ENCODE results near the gene TLE4.

Gene TLE4

GRCh38 chr9:79559495-79560181 lies 12.1 kb upstream of the TLE4 start:
- H3K4me1 ChIP-seq (ENCODE audit: control insufficient read depth in 1 of 2, insufficient read depth in 1 of 2, low read depth in 1 of 2, low read length in 1 of 2) = no peaks in the 10 kb centered on the region
- H3K36me3 ChIP-seq = no peaks in the 10 kb centered on the region
- H3K27me3 ChIP-seq = no peaks in the 10 kb centered on the region
- TF ChIP-seq CTCF (IDR thresholded peaks at IDR 0.05) = no peak
- H3K4me3 ChIP-seq (ENCODE audit: low read depth in 1 of 2, low read length in 1 of 2) = no peak overlapping the region
- H3K9me3 ChIP-seq = no peaks in the 10 kb centered on the region
- H3K27ac ChIP-seq = no peak overlapping the region

GRCh38 chr9:79562749-79563386 lies 8.9 kb upstream of the TLE4 start:
- Histone ChIP-seq H3K9me3 (no peaks in the 10 kb centered on the region), H3K27ac (no peak overlapping the region), H3K36me3 (no peaks in the 10 kb centered on the region), H3K4me1 (ENCODE audit: control insufficient read depth in 1 of 2, insufficient read depth in 1 of 2, low read depth in 1 of 2, low read length in 1 of 2) (peaks cover 4 to 5% of the 10 kb centered on the region in 2 experiments), H3K4me3 (ENCODE audit: low read depth in 1 of 2, low read length in 1 of 2) (no peak overlapping the region), H3K27me3 (no peaks in the 10 kb centered on the region)
- no peak for TF ChIP-seq CTCF (IDR thresholded peaks at IDR 0.05)

GRCh38 chr9:79564105-79564504 lies 7.7 kb upstream of the TLE4 start:
- Histone ChIP-seq H3K27me3 (no peaks in the 10 kb centered on the region), H3K4me3 (ENCODE audit: low read depth in 1 of 2, low read length in 1 of 2) (no peak overlapping the region), H3K36me3 (no peaks in the 10 kb centered on the region), H3K27ac (no peak overlapping the region), H3K9me3 (no peaks in the 10 kb centered on the region), H3K4me1 (ENCODE audit: control insufficient read depth in 1 of 2, insufficient read depth in 1 of 2, low read depth in 1 of 2, low read length in 1 of 2) (peaks cover 17 to 18% of the 10 kb centered on the region in 2 experiments)
- no peak for TF ChIP-seq CTCF (IDR thresholded peaks at IDR 0.05)

- no peaks in the 10 kb centered on the region for H3K36me3 ChIP-seq
- TF ChIP-seq CTCF (IDR thresholded peaks at IDR 0.05) = no peak
- H3K27ac ChIP-seq = no peak overlapping the region
- no peaks in the 10 kb centered on the region for H3K9me3 ChIP-seq
- peaks cover 5% of the 10 kb centered on the region for H3K27me3 ChIP-seq
- H3K4me3 ChIP-seq (ENCODE audit: low read depth in 1 of 2, low read length in 1 of 2) = no peak overlapping the region
- peaks cover 25 to 26% of the 10 kb centered on the region in 2 experiments for H3K4me1 ChIP-seq (ENCODE audit: control insufficient read depth in 1 of 2, insufficient read depth in 1 of 2, low read depth in 1 of 2, low read length in 1 of 2)
These were observed 6.5 kb upstream of the TLE4 start for GRCh38 chr9:79565245-79565644.

GRCh38 chr9:79567671-79568098 lies 4.1 kb upstream of the TLE4 start:
- Histone ChIP-seq H3K27me3 (peaks cover 10% of the 10 kb centered on the region), H3K36me3 (no peaks in the 10 kb centered on the region), H3K4me3 (ENCODE audit: low read depth in 1 of 2, low read length in 1 of 2) (no peak overlapping the region), H3K27ac (peak overlapping the region; percentile 44), H3K9me3 (no peaks in the 10 kb centered on the region), H3K4me1 (ENCODE audit: control insufficient read depth in 1 of 2, insufficient read depth in 1 of 2, low read depth in 1 of 2, low read length in 1 of 2) (peaks cover 31 to 34% of the 10 kb centered on the region in 2 experiments)
- TF ChIP-seq CTCF (IDR thresholded peaks at IDR 0.05) = no peak
